HG03064 (cell line): ENCODE results near the gene TBL1X.

ENCODE experiments used
- ATAC-seq: cut with Tn5 transposase; IDR thresholded peaks from one replicate; pipeline ENCODE4 v1.9.1; 2021; ENCODE audit warnings: low read depth; ENCODE audit not compliant: unreplicated experiment

Gene TBL1X

GRCh38 chrX:9687899-9688298, 223.0 kb downstream of the TBL1X start:
- ATAC-seq = no peak

DNA sequence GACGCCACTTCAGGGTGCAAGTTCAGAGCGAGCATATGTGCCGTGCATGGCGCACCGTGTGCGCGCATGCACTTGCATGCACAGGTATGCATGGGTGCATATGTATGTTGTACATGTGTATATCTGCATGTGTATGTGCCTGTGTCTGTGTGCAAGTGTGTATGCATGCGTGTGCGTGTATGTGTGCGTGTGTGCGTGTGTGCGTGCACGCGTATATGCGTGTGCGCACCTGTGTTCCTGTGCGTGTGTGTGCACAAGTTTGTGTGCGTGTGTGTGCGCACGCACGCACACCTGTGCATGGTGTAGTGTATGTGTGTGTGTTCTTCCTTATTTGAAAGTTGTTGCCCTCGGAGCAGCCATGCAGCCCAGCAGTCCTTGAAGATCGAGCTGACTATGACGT, 224.0 kb downstream of the TBL1X start:
- ATAC-seq = no peak

DNA sequence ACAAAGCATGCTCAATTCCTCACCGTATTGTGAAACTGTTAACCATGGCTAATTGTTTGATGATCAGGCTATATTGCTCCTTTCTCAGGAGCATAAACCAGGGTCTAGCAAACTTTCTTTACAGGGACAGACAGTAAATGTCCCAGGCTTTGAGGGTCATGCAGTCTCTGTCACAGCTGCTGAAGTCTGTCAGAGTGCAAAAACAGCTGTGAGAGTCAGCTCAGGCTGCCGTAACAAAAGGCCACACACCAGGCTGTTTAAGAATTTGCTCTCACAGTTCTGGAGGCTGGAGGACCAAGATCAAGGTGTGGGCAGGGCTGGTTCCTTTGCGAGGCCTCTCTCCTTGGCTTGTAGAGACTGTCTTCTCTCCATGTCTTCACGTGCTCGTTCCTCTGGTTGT, 225.2 kb downstream of the TBL1X start:
- ATAC-seq = no peak

- ATAC-seq = no peak
Observed at GRCh38 chrX:9693307-9694001, 228.6 kb downstream of the TBL1X start.

DNA sequence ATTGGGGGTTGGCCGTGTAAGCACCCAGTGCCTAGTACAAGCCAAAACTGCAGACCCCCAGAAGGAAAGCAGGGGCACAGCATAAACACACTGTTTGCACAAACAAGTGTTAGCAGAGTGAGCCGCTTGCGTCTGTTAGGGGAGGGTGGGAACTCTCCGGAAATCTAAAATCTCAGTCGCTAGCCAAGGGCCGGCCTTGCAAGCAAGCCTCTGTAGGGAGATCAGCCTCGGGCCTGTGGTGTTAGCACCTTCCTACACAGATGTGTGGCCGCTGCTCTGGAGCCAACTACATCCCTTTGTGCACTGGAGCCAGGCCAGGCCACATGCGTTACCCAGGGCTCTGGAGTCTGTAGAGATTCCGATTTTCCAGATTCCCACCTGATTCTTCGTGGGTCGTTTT, 233.7 kb downstream of the TBL1X start:
- ATAC-seq = no peak

- no peak for ATAC-seq
Observed at GRCh38 chrX:9700555-9700954, 235.7 kb downstream of the TBL1X start.

DNA sequence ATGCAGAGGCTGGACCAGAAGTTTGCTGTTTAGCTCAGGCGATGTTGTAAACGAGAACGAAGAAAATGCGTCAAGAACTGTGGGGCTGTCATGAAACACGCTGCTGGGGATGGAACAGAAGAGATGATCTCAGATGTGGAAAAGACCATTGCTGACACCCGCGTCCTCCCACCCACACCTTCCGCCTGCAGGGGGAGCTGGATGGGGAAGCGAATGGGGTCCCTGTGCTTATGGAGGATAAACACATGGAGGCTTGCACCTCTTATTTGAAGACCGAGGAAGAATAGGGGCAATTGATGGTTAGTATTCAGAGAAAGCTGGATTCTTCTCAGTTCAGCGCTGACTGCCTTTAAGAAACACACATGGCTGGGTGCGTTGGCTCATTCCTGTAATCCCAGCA, 236.9 kb downstream of the TBL1X start:
- no peak for ATAC-seq

GRCh38 chrX:9703406-9703805, 238.5 kb downstream of the TBL1X start:
- ATAC-seq = no peak

- no peak for ATAC-seq
Observed at GRCh38 chrX:9704876-9705465, 240.1 kb downstream of the TBL1X start.

GRCh38 chrX:9706421-9706820, 241.6 kb downstream of the TBL1X start:
- ATAC-seq = no peak

DNA sequence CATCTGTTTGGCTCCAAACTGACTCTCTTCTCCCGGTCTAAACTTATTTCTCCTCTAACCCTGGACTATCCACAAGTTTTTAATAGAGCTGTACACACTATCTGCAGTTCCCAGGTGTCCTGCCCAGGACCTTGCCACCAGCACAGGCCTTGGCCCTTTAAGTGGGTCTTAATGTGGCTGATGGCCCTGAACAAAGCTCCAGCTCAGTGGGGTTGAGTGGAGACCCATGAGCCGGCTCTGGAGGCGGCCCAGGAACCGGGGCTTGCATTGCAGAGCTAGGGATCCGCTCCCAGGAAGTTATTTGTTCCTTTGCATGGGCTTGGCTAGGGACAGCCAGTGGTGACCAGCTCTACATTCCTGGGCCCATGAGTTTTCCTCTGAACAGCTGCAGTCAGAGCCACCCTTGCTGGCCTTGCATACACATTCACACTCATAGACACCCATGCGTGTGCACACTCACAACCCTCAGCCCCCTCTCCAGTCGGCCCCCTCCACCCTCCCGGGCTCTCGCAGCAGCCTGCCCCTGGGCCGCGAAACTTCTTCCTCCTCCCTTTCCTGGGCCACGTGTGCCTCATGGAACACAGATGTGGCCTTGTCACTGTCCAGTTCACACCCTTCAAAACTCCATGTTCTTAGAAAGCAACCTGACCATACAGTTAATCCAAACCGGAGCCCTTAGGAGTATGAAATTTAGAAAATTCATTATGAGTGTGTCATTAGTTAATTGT, 242.6 kb downstream of the TBL1X start:
- no peak for ATAC-seq

DNA sequence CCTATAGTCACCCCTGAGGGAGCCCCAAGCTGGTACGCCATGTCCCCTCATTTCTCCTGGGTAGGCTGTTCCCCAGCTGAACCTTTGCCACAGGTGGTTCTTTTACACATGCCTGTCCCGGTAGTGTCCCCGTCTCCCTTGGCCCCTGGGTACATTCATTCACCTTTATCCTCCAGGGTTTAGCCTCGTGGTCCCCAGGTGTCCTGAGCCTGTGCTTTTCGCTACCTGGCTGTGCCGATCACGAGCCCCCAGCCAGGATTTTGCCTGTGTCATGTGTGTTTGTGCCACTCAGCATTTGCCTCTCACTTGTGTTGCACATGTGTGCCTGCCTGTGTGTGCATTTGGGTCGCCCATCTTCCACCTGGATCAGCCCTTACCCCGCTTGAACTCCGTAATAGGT, 243.2 kb downstream of the TBL1X start:
- no peak for ATAC-seq

DNA sequence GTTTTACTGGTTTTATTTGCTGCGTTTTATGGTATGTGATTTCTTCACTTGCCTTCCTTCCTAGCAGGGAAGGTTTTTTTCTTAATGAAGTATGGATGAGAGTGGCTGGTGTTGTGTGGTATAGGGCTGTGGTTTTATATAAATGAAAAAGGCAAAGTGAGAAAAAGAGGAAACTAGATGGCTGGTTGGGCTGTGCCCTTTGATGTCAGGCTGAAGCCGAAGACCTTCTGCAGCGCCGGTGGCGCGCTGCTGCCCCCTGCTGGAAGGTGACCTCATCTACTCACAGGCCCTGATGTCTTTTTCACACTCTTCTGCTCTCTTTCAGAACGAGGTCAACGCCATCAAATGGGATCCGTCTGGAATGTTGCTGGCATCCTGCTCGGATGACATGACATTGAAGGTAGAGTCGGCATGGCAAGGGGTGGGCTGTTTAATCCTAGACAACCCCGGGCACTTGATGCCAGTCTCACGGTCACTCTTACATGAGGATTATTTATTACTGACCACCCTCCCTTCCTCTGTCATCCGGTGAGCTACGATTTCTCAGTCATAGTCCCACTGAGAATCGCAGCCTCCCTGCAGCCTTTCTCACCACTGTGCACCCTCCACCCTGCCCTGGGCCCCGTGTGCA, 244.2 kb downstream of the TBL1X start:
- ATAC-seq = no peak

GRCh38 chrX:9710332-9710731, 245.5 kb downstream of the TBL1X start:
- no peak for ATAC-seq

- ATAC-seq = no peak
Observed at GRCh38 chrX:9717376-9717775, 252.5 kb downstream of the TBL1X start.

DNA sequence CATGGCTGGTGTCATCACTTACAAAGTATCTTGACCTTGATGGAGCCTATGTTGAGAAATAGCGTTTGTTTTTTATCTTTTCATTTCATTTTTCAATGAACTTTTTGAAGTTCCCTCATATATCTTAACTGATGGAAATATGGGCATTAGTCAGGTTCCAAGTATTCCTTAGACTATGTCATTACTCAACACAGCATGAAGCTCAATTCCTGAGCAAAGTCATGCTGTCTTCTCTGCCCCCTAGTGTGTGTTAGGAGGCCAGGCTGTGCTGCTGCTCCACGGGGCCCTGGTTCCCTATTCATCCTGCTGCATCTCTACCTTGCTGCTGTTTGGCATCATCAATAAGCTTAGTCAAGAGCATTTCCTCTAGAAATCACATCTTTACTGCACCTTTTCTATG, 259.9 kb downstream of the TBL1X start:
- ATAC-seq = no peak

- no peak for ATAC-seq
Observed at GRCh38 chrX:9728261-9728660, 263.4 kb downstream of the TBL1X start.

GRCh38 chrX:9729171-9729885, 264.5 kb downstream of the TBL1X start:
- no peak for ATAC-seq

- no peak for ATAC-seq
Observed at GRCh38 chrX:9730078-9730477, 265.2 kb downstream of the TBL1X start.

- no peak for ATAC-seq
Observed at GRCh38 chrX:9730752-9731151, 265.9 kb downstream of the TBL1X start.

GRCh38 chrX:9737363-9737762, 272.5 kb downstream of the TBL1X start:
- ATAC-seq = no peak
